ENCODE results near the gene USP12.

The USP12 gene

DNA sequence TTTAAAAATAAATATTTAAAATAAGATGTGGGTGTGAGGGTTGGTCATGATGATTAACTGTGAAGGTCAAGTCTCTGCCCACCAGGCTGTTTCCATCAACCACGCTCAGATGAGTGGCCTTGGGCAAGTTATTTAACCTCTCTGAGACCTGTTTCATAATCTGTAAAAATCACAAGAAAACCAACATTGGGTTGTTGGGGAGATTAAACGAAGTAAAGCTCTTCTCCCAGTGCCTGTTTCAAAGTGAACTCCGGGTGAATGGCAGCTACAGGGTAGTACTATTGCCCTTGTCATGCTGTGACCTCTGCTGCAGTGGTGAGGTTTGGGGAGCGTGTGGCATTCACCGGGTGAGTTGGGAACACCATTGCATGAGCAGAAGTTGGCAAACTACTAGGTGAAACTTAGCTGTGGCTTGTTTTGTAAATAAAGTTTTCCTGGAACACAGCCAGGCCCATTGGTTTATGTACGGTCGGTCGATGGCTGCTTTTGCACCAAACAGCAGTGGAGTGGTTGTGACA lies 153.2 kb downstream of the USP12 start:
- no peak overlapping the region for H3K27ac ChIP-seq
- DNase-seq (ENCODE audit: low read depth, low spot score): no peak

DNA sequence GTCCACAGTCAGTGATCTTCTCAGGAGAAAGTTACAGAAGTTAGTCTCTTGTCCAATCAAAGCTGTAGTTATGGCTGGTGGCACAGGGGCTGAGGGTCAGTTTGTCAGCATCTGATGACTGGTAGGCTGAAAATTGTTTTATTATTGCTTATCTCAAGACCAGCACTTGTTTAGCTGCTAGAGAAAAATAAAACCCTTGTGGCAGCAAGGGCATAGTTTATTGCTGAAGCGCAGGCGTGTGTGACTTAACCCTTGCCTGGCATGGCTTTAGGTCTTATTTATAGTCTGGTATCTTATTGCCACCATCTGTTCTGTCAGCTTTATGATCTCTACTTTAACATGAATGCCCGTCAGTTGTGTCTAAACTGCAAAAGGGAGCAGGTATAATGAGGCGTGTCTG lies 154.7 kb downstream of the USP12 start:
- H3K27ac ChIP-seq: no peak overlapping the region
- DNase-seq (ENCODE audit: low read depth, low spot score): no peak

Data from epithelial cell of prostate (primary cell).